ENCODE data around the gene ZFPL1.

The ZFPL1 gene

DNA sequence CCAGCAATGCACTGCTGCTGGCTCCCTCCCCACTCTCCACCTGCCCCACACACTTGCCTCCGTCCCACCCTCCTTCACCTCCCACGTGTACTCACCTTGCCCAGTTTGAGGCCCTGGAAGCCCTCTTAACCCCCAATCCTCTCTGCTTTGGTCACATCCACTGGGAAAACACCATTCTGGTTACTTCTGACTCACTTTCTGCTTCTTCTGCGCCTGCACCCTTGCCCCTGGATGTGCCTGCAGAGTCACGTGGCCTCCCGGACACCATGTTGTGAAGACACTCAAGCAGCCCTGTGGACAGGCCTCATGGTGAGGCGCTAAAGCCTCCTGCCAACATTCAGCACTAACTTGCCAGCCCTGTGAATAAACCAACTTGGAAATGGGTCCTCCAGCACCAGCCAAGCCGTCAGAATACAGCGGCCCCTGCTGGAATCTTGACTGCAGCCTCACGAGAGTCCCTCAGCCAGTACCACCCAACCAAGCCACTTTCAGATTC is 23.1 kb upstream of the ZFPL1 start:
- DNase-seq: no peak

DNA sequence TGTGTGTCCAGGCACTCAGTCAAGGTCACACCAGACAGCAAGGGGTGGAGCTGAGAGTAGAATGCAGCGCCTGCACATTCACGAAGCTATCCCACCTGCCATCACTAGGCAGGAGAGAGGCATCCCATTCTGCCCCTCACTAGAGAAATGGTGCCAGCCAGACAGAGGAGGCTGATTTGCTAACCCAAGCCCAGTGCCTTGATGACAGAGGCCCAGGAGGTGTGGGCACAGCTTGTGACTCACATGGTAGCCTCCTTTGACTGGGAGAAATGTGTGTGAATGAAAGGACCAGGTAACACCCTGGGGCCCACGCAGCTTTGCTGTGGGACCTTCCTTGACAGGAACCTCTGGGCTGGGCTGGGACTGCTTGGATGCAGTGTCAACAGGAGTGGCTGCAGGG is 20.5 kb upstream of the ZFPL1 start:
- DNase-seq: no peak

GRCh38 chr11:65064847-65065240 is 19.2 kb upstream of the ZFPL1 start:
- no peak for DNase-seq

GRCh38 chr11:65065851-65066250 is 18.2 kb upstream of the ZFPL1 start:
- no peak for DNase-seq

- DNase-seq: no peak
These were observed 17.7 kb upstream of the ZFPL1 start for GRCh38 chr11:65066315-65066714.

GRCh38 chr11:65066805-65067291 is 17.2 kb upstream of the ZFPL1 start:
- DNase-seq: no peak

DNA sequence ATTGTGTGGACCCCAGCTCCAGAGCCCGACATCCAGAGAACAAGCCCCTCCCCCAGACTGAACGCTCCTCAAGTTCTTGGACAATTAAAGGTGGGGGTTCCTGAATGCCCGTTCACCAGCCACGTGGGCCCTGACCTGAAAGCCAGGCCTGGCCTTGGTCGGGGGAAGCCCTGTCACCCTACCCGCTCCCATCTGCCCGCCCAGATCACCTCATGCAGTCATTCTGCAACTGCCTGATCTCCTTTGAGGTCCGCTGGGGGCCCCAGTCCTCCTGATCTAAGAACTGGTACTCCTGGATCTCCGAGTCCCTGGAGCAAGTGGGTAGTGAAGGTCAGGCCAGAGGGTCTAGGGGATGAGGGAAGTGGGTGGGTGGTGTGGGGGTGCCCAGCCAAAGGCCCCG is 16.6 kb upstream of the ZFPL1 start:
- DNase-seq: no peak

DNA sequence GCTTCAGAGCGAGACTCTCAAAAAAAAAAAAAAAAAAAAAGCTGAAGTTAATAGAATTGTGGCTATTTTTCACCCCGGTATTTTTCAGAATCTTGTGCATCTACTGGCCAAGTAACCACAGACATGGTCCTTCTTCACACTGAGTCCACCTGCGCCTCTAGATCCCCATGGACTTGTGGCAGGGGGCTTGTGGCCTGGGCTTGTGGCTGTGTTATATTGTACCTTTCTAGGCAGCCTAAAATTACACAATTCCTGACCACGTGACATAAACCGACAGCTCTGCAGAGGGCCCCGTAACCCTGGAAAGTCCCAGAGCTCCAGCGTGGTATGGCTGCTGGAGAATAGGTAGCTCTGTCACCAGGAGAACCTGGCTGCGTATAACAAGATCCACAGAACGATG is 14.8 kb upstream of the ZFPL1 start:
- DNase-seq: no peak

DNA sequence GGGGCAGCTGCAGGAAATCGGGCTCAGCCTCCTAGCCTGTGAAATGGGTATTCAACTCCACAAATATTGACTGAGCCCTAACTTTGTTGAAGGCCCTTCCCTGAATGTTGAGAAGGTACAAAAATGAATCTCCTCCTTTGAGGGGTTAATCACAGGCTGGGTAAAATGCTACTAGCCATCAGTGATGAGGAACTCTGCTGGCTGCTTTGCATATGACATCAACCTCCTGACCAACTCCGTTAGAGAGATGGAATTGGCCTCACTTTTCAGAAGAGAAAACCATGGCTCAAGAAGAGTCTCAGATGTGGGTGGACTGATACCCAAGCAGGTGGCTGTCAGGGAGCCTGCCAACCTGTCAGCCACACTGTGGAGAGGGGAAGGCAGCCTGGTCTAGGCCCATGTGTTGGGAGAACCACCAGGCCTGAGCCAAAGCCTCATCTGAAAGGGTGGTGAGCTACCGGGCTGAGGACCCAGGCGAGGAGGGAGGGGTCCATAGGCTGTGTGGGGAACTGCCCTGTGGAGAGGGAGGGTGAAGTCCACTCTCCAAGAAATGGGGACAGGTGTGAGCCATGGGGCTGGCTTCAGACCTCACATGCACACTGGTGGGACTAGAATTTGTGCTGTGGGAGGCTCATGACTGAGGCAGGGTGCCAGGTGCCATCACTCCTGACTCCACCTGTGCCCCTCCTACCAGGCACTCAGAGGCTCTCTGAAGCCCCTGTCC is 12.0 kb upstream of the ZFPL1 start:
- no peak for DNase-seq

DNA sequence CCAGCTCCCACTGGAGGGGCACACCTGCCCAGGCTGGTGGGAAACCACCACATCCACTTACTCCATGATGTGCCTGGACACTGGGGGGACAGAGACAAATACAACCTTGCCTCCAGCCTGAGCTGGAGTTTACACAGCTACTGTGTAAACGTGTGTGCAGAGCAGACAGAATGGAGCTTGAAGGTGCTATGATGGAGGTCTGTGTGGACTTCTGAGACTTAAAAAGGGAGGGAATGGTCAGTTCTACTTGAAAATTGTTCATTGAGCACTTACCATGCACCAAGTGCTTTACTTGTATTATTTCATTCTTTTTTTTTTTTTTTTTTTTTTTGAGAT is 11.4 kb upstream of the ZFPL1 start:
- no peak for DNase-seq

DNA sequence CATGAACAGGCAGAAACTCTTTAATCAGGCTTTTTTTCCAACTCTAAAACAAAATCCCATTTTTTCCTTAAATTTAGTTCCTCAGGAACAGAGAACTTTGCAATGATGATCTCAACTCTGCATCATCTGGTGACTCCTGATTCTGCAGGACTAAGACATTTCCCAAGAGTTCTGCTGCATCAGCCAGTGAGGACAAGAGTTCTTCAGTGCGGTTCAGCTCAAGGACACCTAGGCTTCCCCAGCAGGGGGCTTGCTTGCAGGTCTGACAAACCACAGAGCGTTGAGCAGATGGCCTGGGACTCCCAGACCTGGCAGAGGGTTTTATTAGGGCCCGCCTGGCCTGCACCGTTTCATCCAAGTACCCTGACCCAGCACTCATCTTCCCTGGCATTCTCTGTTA is 6.6 kb upstream of the ZFPL1 start:
- no peak for DNase-seq

GRCh38 chr11:65078151-65078550 is 5.9 kb upstream of the ZFPL1 start:
- DNase-seq: no peak

- DNase-seq: no peak
These were observed 5.2 kb upstream of the ZFPL1 start for GRCh38 chr11:65078786-65079342.

- no peak for DNase-seq
These were observed 738 bp upstream of the ZFPL1 start for GRCh38 chr11:65083134-65083833.

GRCh38 chr11:65084598-65085375 is 765 bp downstream of the ZFPL1 start:
- DNase-seq: no peak

DNA sequence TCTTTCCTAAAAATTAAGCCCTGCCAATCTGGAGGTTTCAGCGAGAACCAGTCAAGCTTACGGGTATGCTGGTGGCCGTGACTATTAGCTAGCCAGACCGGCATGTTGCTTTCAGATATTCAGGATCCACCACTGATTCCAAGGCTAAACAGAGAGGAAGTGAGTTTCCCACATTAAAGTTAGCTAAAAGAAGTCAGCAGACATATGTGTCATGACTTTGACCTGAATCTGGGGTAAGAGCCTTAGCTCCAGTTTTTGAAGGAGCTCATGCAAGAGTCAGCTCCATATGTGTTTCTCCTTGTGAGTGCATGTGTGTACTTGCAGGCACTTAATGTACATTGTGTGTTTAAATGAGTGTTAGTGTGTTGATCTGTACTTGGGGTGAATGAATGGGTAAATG is 1.4 kb downstream of the ZFPL1 start:
- DNase-seq: no peak

GRCh38 chr11:65086809-65087208 is 2.8 kb downstream of the ZFPL1 start:
- no peak for DNase-seq

GRCh38 chr11:65087216-65087615 is 3.2 kb downstream of the ZFPL1 start:
- DNase-seq: no peak

GRCh38 chr11:65087827-65088226 is 3.8 kb downstream of the ZFPL1 start:
- DNase-seq: no peak

DNA sequence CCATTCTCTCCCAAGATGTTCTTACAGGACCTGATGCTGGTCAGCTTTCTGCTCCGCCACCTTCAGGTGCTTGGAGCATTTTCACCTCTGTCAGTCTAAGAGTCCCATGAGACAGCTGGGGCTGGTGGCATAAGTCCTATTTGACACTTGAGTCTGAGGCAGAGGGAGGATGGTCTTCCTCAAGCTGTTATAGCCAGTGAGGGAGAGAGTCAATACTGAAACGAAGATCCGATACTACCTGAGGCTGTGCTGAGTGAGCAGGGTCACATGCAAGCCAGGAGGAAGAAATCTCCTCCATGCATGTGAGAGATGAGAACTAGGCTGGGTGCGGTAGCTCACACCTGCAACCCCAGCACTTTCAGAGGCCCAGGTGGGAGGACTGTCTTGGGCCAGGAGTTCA is 5.6 kb downstream of the ZFPL1 start:
- DNase-seq: no peak

- no peak for DNase-seq
These were observed 6.6 kb downstream of the ZFPL1 start for GRCh38 chr11:65090628-65091027.

- no peak for DNase-seq
These were observed 11.4 kb downstream of the ZFPL1 start for GRCh38 chr11:65095427-65095826.

All from SIG-M5 (cell line).